B cell (primary cell): ENCODE measurements around the gene CEP120. TPM values are rescaled to one million over a fixed set of nuclear protein-coding genes. Genes with fewer than 3 reads are reported as not detected.
"Not testable (repeated sequence)": the region's sequence is repeated elsewhere in the genome, so short reads cannot be mapped to it uniquely, and the experiment has no call there.

Source experiments
- ATAC-seq: fragments of 200-7000 bp; cut with Tn5 transposase; one replicate; pipeline ENCODE4 v1.10.0; 2021; ENCODE audit warnings: low read depth, mild to moderate bottlenecking, moderate number of reproducible peaks, moderate library complexity
- CTCF ChIA-PET: fragments of 350-600 bp; sonication (Branson Sonifier 250); formaldehyde crosslinking; loops from one replicate; lab custom pipeline; 2021; ENCODE audit warnings: antibody characterized with exemption, inconsistent platforms; lab: Charles Lee
- POLR2A ChIA-PET: fragments of 350-600 bp; sonication (Branson Sonifier 250); formaldehyde crosslinking; loops from one replicate; lab custom pipeline; 2021; ENCODE audit warnings: antibody characterized with exemption; lab: Charles Lee
- DNase-seq: peaks from one replicate; pipeline ENCODE4 v3.0.0; 2013
- H2AFZ ChIP-seq: 2 replicates; pipeline ENCODE4 v1.6.1; 2012; ENCODE audit warnings: mild to moderate bottlenecking, low read depth, low read length; ENCODE audit not compliant: insufficient read depth, poor library complexity, severe bottlenecking
- H3K27ac ChIP-seq, 2 donors: 1 replicate in 1 of 2; 2 replicates in 1 of 2; pipeline ENCODE4 v1.5.1; 2012 to 2013; ENCODE audit warnings: low read length in 2 of 2, mild to moderate bottlenecking in 2 of 2, moderate library complexity in 1 of 2
- H3K27me3 ChIP-seq, 4 experiments: fragments of 200-600 bp in 1 of 4; sonication (generic) in 1 of 4; replicated peaks in 1 of 4; 1 replicate in 2 of 4; 2 replicates in 2 of 4; pipeline versions ENCODE4 v1.6.1 to v1.7.0; 2013 to 2016; ENCODE audit warnings: low read length in 3 of 4, mild to moderate bottlenecking in 2 of 4, mixed read lengths in 1 of 4, moderate library complexity in 1 of 4; ENCODE audit not compliant: insufficient read depth in 4 of 4, control insufficient read depth in 3 of 4; ENCODE audit errors: control extremely low read depth in 1 of 4
- H3K36me3 ChIP-seq, 2 experiments: replicated peaks in 1 of 2; 1 replicate in 1 of 2; 2 replicates in 1 of 2; pipeline versions ENCODE4 v1.6.1 to v1.7.1; 2013; ENCODE audit warnings: low read length in 1 of 2; ENCODE audit not compliant: insufficient read depth in 2 of 2, control insufficient read depth in 1 of 2; ENCODE audit errors: control extremely low read depth in 1 of 2, extremely low read depth in 1 of 2
- H3K4me1 ChIP-seq, 2 donors: fragments of 200-600 bp in 1 of 2; sonication (generic) in 1 of 2; 1 replicate in 1 of 2; 2 replicates in 1 of 2; pipeline versions ENCODE4 v1.5.1 to v1.6.1; 2013 to 2017; ENCODE audit warnings: low read length in 2 of 2; ENCODE audit not compliant: control insufficient read depth in 2 of 2, insufficient read depth in 2 of 2
- H3K4me2 ChIP-seq: replicated peaks from 2 replicates; pipeline ENCODE3; 2012; ENCODE audit warnings: mild to moderate bottlenecking, low read depth, low read length; ENCODE audit not compliant: poor library complexity, severe bottlenecking
- H3K4me3 ChIP-seq, 5 experiments: fragments of 200-600 bp in 1 of 5; sonication (generic) in 1 of 5; 1 replicate in 3 of 5; 2 replicates in 2 of 5; pipeline versions ENCODE4 v1.5.1 to v1.7.0; 2011 to 2016; ENCODE audit warnings: low read length in 4 of 5, mild to moderate bottlenecking in 4 of 5, low read depth in 2 of 5, control low read depth in 1 of 5, moderate library complexity in 1 of 5; ENCODE audit not compliant: insufficient read depth in 1 of 5; ENCODE audit errors: control extremely low read depth in 1 of 5, extremely low read depth in 1 of 5
- H3K79me2 ChIP-seq: fragments of 200-600 bp; sonication (generic); one replicate; pipeline ENCODE4 v1.6.0; 2016; ENCODE audit warnings: low read length; ENCODE audit not compliant: control insufficient read depth, insufficient read depth
- H3K9ac ChIP-seq: fragments of 200-600 bp; sonication (generic); 2 replicates; pipeline ENCODE4 v1.6.1; 2017; ENCODE audit warnings: mild to moderate bottlenecking, low read length, moderate library complexity
- H3K9me3 ChIP-seq, 3 donors: one replicate each; pipeline versions ENCODE4 v1.6.1 to v1.7.1; 2013; ENCODE audit warnings: low read length in 2 of 3; ENCODE audit not compliant: control insufficient read depth in 2 of 3, insufficient read depth in 1 of 3; ENCODE audit errors: control extremely low read depth in 1 of 3
- H4K20me1 ChIP-seq: 2 replicates; pipeline ENCODE4 v1.6.0; 2012; ENCODE audit warnings: mild to moderate bottlenecking, low read length; ENCODE audit not compliant: insufficient read depth, control insufficient read depth, poor library complexity, severe bottlenecking
- H3K27ac Mint-ChIP-seq: one replicate; pipeline ENCODE4 v1.8.0; 2021; ENCODE audit warnings: mixed read lengths
- H3K27me3 Mint-ChIP-seq: one replicate; pipeline ENCODE4 v1.8.0; 2021; ENCODE audit warnings: mixed read lengths
- H3K4me1 Mint-ChIP-seq: one replicate; pipeline ENCODE4 v1.8.0; 2021; ENCODE audit warnings: mixed read lengths
- H3K4me3 Mint-ChIP-seq: one replicate; pipeline ENCODE4 v1.8.0; 2021; ENCODE audit warnings: mixed read lengths
- H3K9me3 Mint-ChIP-seq: one replicate; pipeline ENCODE4 v1.8.0; 2022; ENCODE audit warnings: mixed read lengths; ENCODE audit not compliant: insufficient read depth
- EZH2 ChIP-seq: IDR thresholded peaks from 2 replicates; pipeline ENCODE4 v1.6.1; 2012; ENCODE audit warnings: borderline replicate concordance, low read depth, mild to moderate bottlenecking, moderate library complexity, low read length; ENCODE audit not compliant: insufficient read depth, poor library complexity, severe bottlenecking
- WGBS: methylation state at CpG from one replicate; pipeline ENCODE4 v1.1.5; 2013; ENCODE audit warnings: missing lambda C conversion rate; ENCODE audit not compliant: insufficient coverage; 5-methylcytosine and 5-hydroxymethylcytosine counted together
- intact Hi-C: fragments of 100-400 bp; cut with micrococcal nuclease; formaldehyde crosslinking; loops from one replicate; pipeline ENCODE4 v1.10.0; 2022
- polyA plus RNA-seq: library from polyadenylated mRNA; depleted of rRNA; stranded (reverse); fragments of >200 nt; gene quantifications from 2 replicates; pipeline ENCODE4 v1.2.3, GENCODE V29; 2012
- total RNA-seq, 2 donors: library from RNA; stranded (reverse); fragments of 120-200 nt in 1 of 2; gene quantifications; 1 replicate in 1 of 2; 2 replicates in 1 of 2; pipeline versions ENCODE4 v1.2.3 to v1.2.4, GENCODE V29; 2013 to 2022
- TF ChIP-seq, protein P1 (sequence below): fragments of 200-600 bp; IDR thresholded peaks from one replicate; pipeline ENCODE4 v1.8.0; 2022; ENCODE audit warnings: antibody characterized with exemption, mild to moderate bottlenecking

The CEP120 gene
- total and polyA plus RNA-seq, 2 donors (not counting 1 experiment from before 2014, with no cell fraction given): 15.7 to 89.7 TPM

DNA sequence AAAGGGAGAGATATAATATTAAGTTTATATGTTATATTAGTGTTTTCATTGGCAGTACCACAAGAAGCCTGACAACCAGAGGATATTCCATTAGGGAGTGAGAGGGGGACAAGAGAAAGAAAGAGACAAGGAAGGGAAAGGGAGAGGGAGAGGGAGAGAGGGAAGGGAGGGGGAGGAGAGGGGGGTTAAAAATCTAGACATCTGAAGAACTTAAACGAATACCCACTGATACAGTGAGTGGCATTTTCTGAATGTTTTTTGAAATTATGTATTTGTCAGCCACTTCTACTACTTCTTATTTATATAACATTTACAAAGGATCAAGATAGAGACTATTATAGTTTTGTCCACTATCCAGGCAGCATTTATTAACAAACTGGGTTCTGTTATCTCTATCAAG is 11.6 kb upstream of the CEP120 start:
- Histone ChIP-seq H3K79me2 (no peaks in the 10 kb centered on the region), H3K27me3 (no peaks in the 10 kb centered on the region), H3K4me3 (no peak overlapping the region), H3K4me2 (no peak overlapping the region), H4K20me1 (no peaks in the 10 kb centered on the region), H3K9me3 (no peaks in the 10 kb centered on the region), H3K27ac (no peak overlapping the region), H3K4me1 (no peaks in the 10 kb centered on the region), H2AFZ (no peak overlapping the region), H3K9ac (no peak overlapping the region), H3K36me3 (no peaks in the 10 kb centered on the region)
- ChIA-PET POLR2A (no interaction called here), CTCF (no interaction called here)
- intact Hi-C loops: no loop called here
- Mint-ChIP-seq H3K9me3 (no peaks in the 10 kb centered on the region), H3K27me3 (peaks cover 2% of the 10 kb centered on the region), H3K4me1 (no peaks in the 10 kb centered on the region), H3K27ac (no peak overlapping the region), H3K4me3 (no peak overlapping the region)
- no peak for TF ChIP-seq EZH2
- TF ChIP-seq, protein P1, sequence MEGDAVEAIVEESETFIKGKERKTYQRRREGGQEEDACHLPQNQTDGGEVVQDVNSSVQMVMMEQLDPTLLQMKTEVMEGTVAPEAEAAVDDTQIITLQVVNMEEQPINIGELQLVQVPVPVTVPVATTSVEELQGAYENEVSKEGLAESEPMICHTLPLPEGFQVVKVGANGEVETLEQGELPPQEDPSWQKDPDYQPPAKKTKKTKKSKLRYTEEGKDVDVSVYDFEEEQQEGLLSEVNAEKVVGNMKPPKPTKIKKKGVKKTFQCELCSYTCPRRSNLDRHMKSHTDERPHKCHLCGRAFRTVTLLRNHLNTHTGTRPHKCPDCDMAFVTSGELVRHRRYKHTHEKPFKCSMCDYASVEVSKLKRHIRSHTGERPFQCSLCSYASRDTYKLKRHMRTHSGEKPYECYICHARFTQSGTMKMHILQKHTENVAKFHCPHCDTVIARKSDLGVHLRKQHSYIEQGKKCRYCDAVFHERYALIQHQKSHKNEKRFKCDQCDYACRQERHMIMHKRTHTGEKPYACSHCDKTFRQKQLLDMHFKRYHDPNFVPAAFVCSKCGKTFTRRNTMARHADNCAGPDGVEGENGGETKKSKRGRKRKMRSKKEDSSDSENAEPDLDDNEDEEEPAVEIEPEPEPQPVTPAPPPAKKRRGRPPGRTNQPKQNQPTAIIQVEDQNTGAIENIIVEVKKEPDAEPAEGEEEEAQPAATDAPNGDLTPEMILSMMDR: no peak
- ATAC-seq: no peak
- DNase-seq: no peak
- no CpG with 5 or more reads among the region's 1 CpG for WGBS

DNA sequence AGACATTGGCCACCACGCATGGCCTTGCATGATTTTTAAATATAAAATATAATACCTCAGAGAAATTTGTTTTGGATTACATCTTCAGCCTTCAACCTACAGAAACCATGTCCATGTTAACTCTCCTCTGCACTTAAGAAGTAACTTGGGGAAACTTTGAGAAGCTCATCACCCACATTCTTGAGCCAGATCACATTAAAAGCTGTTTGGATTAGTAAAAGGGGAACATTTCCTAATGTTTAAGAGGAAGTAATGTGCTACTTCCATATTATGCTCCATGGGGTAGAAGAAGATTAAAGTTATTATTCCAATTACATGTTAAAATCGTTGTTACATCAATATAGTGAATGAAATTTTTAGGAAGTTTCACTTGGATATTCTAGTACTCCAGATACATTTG is 10.4 kb upstream of the CEP120 start:
- DNase-seq (no peak), ATAC-seq (no peak)
- peaks cover 2% of the 10 kb centered on the region for H3K27me3 Mint-ChIP-seq
- H3K27ac Mint-ChIP-seq: no peak overlapping the region
- no CpG with 5 or more reads among the region's 2 CpGs for WGBS
- no peak overlapping the region for H3K4me3 ChIP-seq
- H3K36me3 ChIP-seq: no peaks in the 10 kb centered on the region
- no peak for TF ChIP-seq EZH2
- TF ChIP-seq, protein P1: no peak
- H3K4me3 Mint-ChIP-seq: no peak overlapping the region
- ChIA-PET CTCF (interaction anchor here (0.8 kb wide), 1 partner anchor 12 kb away, joined by 3 read pairs; no protein-coding TSS in a partner anchor), POLR2A (no interaction called here)
- H3K27ac ChIP-seq: no peak overlapping the region
- H3K9me3 Mint-ChIP-seq: no peaks in the 10 kb centered on the region
- H3K9me3 ChIP-seq: no peaks in the 10 kb centered on the region
- no peak overlapping the region for H3K4me2 ChIP-seq
- no peaks in the 10 kb centered on the region for H3K79me2 ChIP-seq
- H2AFZ ChIP-seq: no peak overlapping the region
- no peak overlapping the region for H3K9ac ChIP-seq
- no peaks in the 10 kb centered on the region for H3K27me3 ChIP-seq
- intact Hi-C loops: no loop called here
- no peaks in the 10 kb centered on the region for H4K20me1 ChIP-seq
- no peaks in the 10 kb centered on the region for H3K4me1 ChIP-seq
- no peaks in the 10 kb centered on the region for H3K4me1 Mint-ChIP-seq

DNA sequence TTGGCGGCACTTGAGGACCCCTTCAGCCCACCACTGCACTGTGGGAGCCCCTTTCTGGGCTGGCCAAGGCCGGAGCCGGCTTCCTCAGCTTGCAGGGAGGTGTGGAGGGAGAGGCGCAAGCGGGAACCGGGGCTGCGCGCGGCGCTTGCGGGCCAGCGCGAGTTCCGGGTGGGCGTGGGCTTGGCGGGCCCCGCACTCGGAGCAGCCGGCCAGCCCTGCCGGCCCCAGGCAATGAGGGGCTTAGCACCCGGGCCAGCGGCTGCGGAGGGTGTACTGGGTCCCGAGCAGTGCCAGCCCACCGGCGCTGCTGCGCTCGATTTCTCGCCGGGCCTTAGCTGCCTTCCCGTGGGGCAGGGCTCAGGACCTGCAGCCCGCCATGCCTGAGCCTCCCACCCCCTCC is 7.2 kb upstream of the CEP120 start:
- not testable (repeated sequence) for H3K4me3 ChIP-seq, H3K4me2 ChIP-seq
- 97% methylated on average over 29 of the region's 32 CpGs for WGBS

More for the DNA sequence above, 7.2 kb upstream of the CEP120 start:
- H3K27ac ChIP-seq, H3K79me2 ChIP-seq, H4K20me1 ChIP-seq, H3K27me3 ChIP-seq, H3K27me3 Mint-ChIP-seq, H3K4me3 Mint-ChIP-seq, H3K9ac ChIP-seq, intact Hi-C loops, DNase-seq, H3K9me3 Mint-ChIP-seq, H3K27ac Mint-ChIP-seq, CTCF ChIA-PET, POLR2A ChIA-PET, H2AFZ ChIP-seq, H3K4me1 Mint-ChIP-seq, H3K9me3 ChIP-seq, H3K36me3 ChIP-seq, H3K4me1 ChIP-seq, ATAC-seq: not testable (repeated sequence)
